GF-D8 (cell line): Measurements from ENCODE around the gene MAPT.
"Not testable (repeated sequence)": the region's sequence is repeated elsewhere in the genome, so short reads cannot be mapped to it uniquely, and the experiment has no call there.

Experiments
- DNase-seq: peaks from one replicate; lab custom pipeline; 2025; lab: John Stamatoyannopoulos, UW

MAPT gene

GRCh38 chr17:45927247-45927646 lies 32.9 kb downstream of the MAPT start:
- no peak for DNase-seq

GRCh38 chr17:45929344-45929743 lies 35.0 kb downstream of the MAPT start:
- DNase-seq, result no peak

GRCh38 chr17:45930420-45930951 lies 36.1 kb downstream of the MAPT start:
- DNase-seq, result no peak

GRCh38 chr17:45931677-45932076 lies 37.3 kb downstream of the MAPT start:
- no peak for DNase-seq

- DNase-seq, result no peak
These were observed 40.0 kb downstream of the MAPT start for GRCh38 chr17:45934044-45934979.

GRCh38 chr17:45935197-45935709 lies 40.9 kb downstream of the MAPT start:
- DNase-seq, result no peak

GRCh38 chr17:45935710-45936509 lies 41.6 kb downstream of the MAPT start:
- no peak for DNase-seq

GRCh38 chr17:45936610-45937009 lies 42.3 kb downstream of the MAPT start:
- no peak for DNase-seq

- DNase-seq, result not testable (repeated sequence)
These were observed 42.8 kb downstream of the MAPT start for GRCh38 chr17:45937186-45937585.

GRCh38 chr17:45939395-45939794 lies 45.0 kb downstream of the MAPT start:
- no peak for DNase-seq

GRCh38 chr17:45940293-45940692 lies 45.9 kb downstream of the MAPT start:
- DNase-seq, result no peak

- no peak for DNase-seq
These were observed 46.5 kb downstream of the MAPT start for GRCh38 chr17:45940826-45941225.

GRCh38 chr17:45941395-45941794 lies 47.0 kb downstream of the MAPT start:
- DNase-seq, result no peak

GRCh38 chr17:45942284-45942683 lies 47.9 kb downstream of the MAPT start:
- DNase-seq, result no peak

- DNase-seq, result no peak
These were observed 52.5 kb downstream of the MAPT start for GRCh38 chr17:45946841-45947256.

- no peak for DNase-seq
These were observed 54.1 kb downstream of the MAPT start for GRCh38 chr17:45948498-45948880.

- DNase-seq, result no peak
These were observed 54.7 kb downstream of the MAPT start for GRCh38 chr17:45948881-45949624.

- no peak for DNase-seq
These were observed 55.5 kb downstream of the MAPT start for GRCh38 chr17:45949755-45950320.

GRCh38 chr17:45950888-45951287 lies 56.5 kb downstream of the MAPT start:
- DNase-seq, result no peak

- DNase-seq, result no peak
These were observed 57.0 kb downstream of the MAPT start for GRCh38 chr17:45951403-45951802.

GRCh38 chr17:45951941-45952340 lies 57.6 kb downstream of the MAPT start:
- DNase-seq, result no peak
